OCI-LY7 (cell line): ENCODE measurements around the gene MYOF. TPM values are rescaled to one million over a fixed set of nuclear protein-coding genes. Genes with fewer than 3 reads are reported as not detected.

Source experiments
- BruUV-seq: library from RNA; stranded (reverse); fragments of 400-500 nt; replicated peaks from 2 replicates; lab custom pipeline; 2021; lab: Mats Ljungman, UMichigan
- CTCF ChIA-PET: fragments of 300-600 bp; sonication (Branson Sonifier 250); formaldehyde crosslinking; loops from one replicate; lab custom pipeline; 2022; ENCODE audit warnings: antibody characterized with exemption; ENCODE audit not compliant: unreplicated experiment; lab: Charles Lee
- POLR2A ChIA-PET: fragments of 300-600 bp; sonication (Branson Sonifier 250); formaldehyde crosslinking; loops from one replicate; lab custom pipeline; 2022; ENCODE audit warnings: antibody characterized with exemption; lab: Charles Lee
- DNase-seq: peaks from one replicate; pipeline ENCODE4 v3.0.0-alpha.2; 2015; ENCODE audit warnings: low spot score
- H2AFZ ChIP-seq: fragments of 200-600 bp; sonication (generic), shearing (Covaris generic); 2 replicates; pipeline ENCODE4 v1.6.1; 2014; ENCODE audit warnings: mild to moderate bottlenecking, antibody characterized with exemption, low read length, moderate library complexity
- H3K27ac ChIP-seq: fragments of 200-600 bp; sonication (generic); 2 replicates; pipeline ENCODE4 v1.5.1; 2014; ENCODE audit warnings: mixed run types, low read depth, mild to moderate bottlenecking, moderate library complexity, low read length, inconsistent platforms; ENCODE audit not compliant: poor library complexity, severe bottlenecking
- H3K36me3 ChIP-seq: fragments of 200-600 bp; sonication (generic); 2 replicates; pipeline ENCODE4 v1.6.1; 2014; ENCODE audit warnings: mild to moderate bottlenecking, antibody characterized with exemption, low read length, moderate library complexity, mixed read lengths; ENCODE audit not compliant: insufficient read depth
- H3K4me1 ChIP-seq: fragments of 200-600 bp; sonication (generic); 2 replicates; pipeline ENCODE4 v1.5.1; 2014; ENCODE audit warnings: mild to moderate bottlenecking, low read length; ENCODE audit not compliant: insufficient read depth, poor library complexity, severe bottlenecking
- H3K4me2 ChIP-seq: fragments of 200-600 bp; sonication (generic); 2 replicates; pipeline ENCODE4 v1.6.1; 2014; ENCODE audit warnings: mild to moderate bottlenecking, low read length
- H3K4me3 ChIP-seq: fragments of 200-600 bp; sonication (generic); 2 replicates; pipeline ENCODE4 v1.5.1; 2014; ENCODE audit warnings: mild to moderate bottlenecking, low read depth, low read length; ENCODE audit not compliant: poor library complexity, severe bottlenecking
- H3K79me2 ChIP-seq: fragments of 200-600 bp; sonication (generic); 2 replicates; pipeline ENCODE4 v1.6.1; 2016; ENCODE audit warnings: low read depth, mild to moderate bottlenecking, low read length, moderate library complexity, mixed read lengths; ENCODE audit not compliant: insufficient read depth
- H3K9me2 ChIP-seq: fragments of 200-600 bp; sonication (generic); 2 replicates; pipeline ENCODE4 v1.6.1; 2016; ENCODE audit warnings: mild to moderate bottlenecking, low read length, mixed read lengths; ENCODE audit not compliant: insufficient read depth
- H3K9me3 ChIP-seq: fragments of 200-600 bp; sonication (generic); 2 replicates; pipeline ENCODE4 v1.6.1; 2014; ENCODE audit warnings: mild to moderate bottlenecking, mixed run types, low read length, mixed read lengths
- H4K20me1 ChIP-seq: fragments of 200-600 bp; sonication (generic); 2 replicates; pipeline ENCODE4 v1.6.1; 2014; ENCODE audit warnings: mild to moderate bottlenecking, antibody characterized with exemption, low read length, moderate library complexity, mixed read lengths; ENCODE audit not compliant: insufficient read depth
- EZH2phosphoT487 ChIP-seq: fragments of 200-600 bp; sonication (generic); IDR thresholded peaks from 2 replicates; pipeline ENCODE4 v1.6.1; 2018; ENCODE audit warnings: low read depth, borderline replicate concordance, mild to moderate bottlenecking, mixed run types, antibody characterized with exemption, low read length, moderate library complexity, mixed read lengths
- intact Hi-C: fragments of 100-400 bp; cut with micrococcal nuclease; formaldehyde crosslinking; loops from one replicate; pipeline ENCODE4 v1.10.0; 2022; ENCODE audit not compliant: unreplicated experiment
- total RNA-seq, 2 experiments: library from RNA; depleted of rRNA in 1 of 2; stranded (reverse); fragments of >200 nt in 1 of 2; shearing (Covaris generic) in 1 of 2; gene quantifications; 2 replicates each; pipeline ENCODE4 v1.2.3, GENCODE V29; 2014 to 2022
- TF ChIP-seq, protein P1 (sequence below): fragments of 200-600 bp; sonication (generic); conservative IDR thresholded peaks from 2 replicates; pipeline ENCODE4 v1.5.1; 2014; ENCODE audit warnings: mild to moderate bottlenecking, antibody characterized with exemption, low read length, moderate library complexity, mixed read lengths

Gene MYOF
- total RNA-seq, 2 experiments from 2014 or later: 0.42 TPM; not detected in 1

DNA sequence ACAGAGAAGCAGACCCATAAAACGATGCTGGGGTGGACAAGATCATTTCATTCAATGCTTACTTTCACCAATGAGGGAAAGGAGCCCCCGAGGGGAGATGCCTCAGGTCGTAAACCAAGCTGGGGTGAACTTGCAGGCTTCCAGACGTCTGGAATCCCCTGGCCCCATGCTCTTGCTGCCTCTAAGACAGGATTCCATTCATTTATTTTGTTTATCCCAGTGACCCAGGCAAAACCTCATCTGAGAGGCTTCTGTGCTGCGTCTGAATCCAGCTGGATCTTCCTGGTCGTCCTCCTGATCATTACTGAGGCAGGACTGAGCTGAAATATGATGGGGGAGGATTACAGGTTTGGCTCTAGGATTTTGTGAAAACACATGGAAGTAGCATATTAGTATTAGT lies 182.9 kb downstream of the MYOF start:
- no TSS peak for BruUV-seq
- no peaks in the 10 kb centered on the region for H3K9me2 ChIP-seq
- no peaks in the 10 kb centered on the region for H4K20me1 ChIP-seq
- no peaks in the 10 kb centered on the region for H3K4me1 ChIP-seq
- H3K27ac ChIP-seq: no peak overlapping the region
- TF ChIP-seq, protein P1, sequence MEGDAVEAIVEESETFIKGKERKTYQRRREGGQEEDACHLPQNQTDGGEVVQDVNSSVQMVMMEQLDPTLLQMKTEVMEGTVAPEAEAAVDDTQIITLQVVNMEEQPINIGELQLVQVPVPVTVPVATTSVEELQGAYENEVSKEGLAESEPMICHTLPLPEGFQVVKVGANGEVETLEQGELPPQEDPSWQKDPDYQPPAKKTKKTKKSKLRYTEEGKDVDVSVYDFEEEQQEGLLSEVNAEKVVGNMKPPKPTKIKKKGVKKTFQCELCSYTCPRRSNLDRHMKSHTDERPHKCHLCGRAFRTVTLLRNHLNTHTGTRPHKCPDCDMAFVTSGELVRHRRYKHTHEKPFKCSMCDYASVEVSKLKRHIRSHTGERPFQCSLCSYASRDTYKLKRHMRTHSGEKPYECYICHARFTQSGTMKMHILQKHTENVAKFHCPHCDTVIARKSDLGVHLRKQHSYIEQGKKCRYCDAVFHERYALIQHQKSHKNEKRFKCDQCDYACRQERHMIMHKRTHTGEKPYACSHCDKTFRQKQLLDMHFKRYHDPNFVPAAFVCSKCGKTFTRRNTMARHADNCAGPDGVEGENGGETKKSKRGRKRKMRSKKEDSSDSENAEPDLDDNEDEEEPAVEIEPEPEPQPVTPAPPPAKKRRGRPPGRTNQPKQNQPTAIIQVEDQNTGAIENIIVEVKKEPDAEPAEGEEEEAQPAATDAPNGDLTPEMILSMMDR: no peak
- TF ChIP-seq EZH2phosphoT487: no peak
- intact Hi-C loops: no loop called here
- ChIA-PET CTCF (no interaction called here), POLR2A (no interaction called here)
- no peaks in the 10 kb centered on the region for H3K79me2 ChIP-seq
- H3K9me3 ChIP-seq: no peaks in the 10 kb centered on the region
- no peak overlapping the region for H3K4me3 ChIP-seq
- DNase-seq: no peak
- no peaks in the 10 kb centered on the region for H3K36me3 ChIP-seq
- H2AFZ ChIP-seq: no peak overlapping the region
- H3K4me2 ChIP-seq: no peak overlapping the region

DNA sequence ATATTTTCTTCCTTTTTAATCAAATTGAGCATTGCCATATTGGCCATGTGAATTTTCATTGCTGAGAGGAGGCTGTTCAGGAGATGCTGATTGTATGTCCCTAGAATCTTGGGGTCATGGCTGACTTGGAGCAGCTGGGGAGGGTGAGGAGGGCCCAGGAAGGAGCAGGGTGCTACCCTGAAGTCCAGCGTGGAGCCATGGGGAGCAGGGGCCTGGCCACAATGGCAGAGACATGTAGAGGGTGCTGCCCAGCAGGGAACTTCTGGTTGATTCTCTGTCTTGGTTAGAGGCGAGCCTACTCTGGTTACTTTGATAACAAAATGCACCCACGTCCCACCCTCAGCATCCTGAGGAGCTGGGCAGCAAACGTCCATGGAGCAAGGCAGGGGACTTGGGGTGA lies 186.0 kb downstream of the MYOF start:
- intact Hi-C loops: no loop called here

DNA sequence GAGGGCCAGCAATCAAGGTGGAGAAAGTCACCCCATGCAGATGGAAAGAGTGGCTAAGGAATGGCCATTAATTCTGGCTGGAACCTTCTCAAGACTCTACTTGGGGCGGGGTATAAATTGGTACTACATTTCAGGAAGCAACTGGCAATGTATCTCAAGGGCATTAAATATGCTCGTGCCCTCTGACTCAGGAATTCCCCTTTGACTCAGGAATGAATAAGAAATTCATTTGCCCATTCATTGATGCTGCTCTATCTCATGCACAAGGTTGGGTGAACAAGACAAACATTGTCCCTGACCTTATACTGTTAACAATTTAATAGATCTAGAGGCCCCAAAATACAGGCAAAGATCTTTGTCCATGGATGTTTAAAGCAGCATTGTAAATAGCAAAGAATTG lies 188.1 kb downstream of the MYOF start:
- no TSS peak for BruUV-seq
- Histone ChIP-seq H3K4me3 (no peak overlapping the region), H3K79me2 (no peaks in the 10 kb centered on the region), H2AFZ (no peak overlapping the region), H3K36me3 (no peaks in the 10 kb centered on the region), H4K20me1 (no peaks in the 10 kb centered on the region), H3K9me2 (no peaks in the 10 kb centered on the region), H3K27ac (no peak overlapping the region), H3K4me2 (no peak overlapping the region), H3K4me1 (no peaks in the 10 kb centered on the region), H3K9me3 (no peaks in the 10 kb centered on the region)
- intact Hi-C loops: no loop called here
- no peak for DNase-seq
- TF ChIP-seq, protein P1: no peak
- TF ChIP-seq EZH2phosphoT487: no peak
- ChIA-PET POLR2A (no interaction called here), CTCF (no interaction called here)

More for the DNA sequence above, 186.0 kb downstream of the MYOF start:
- no peak overlapping the region for H3K4me2 ChIP-seq
- H2AFZ ChIP-seq: no peak overlapping the region
- no peaks in the 10 kb centered on the region for H3K9me3 ChIP-seq
- TF ChIP-seq EZH2phosphoT487: no peak
- TF ChIP-seq, protein P1: no peak
- POLR2A ChIA-PET: no interaction called here
- no peak overlapping the region for H3K4me3 ChIP-seq
- no peak for DNase-seq
- no peaks in the 10 kb centered on the region for H3K79me2 ChIP-seq
- H3K36me3 ChIP-seq: no peaks in the 10 kb centered on the region
- H3K9me2 ChIP-seq: no peaks in the 10 kb centered on the region
- H3K4me1 ChIP-seq: no peaks in the 10 kb centered on the region
- no TSS peak for BruUV-seq
- H4K20me1 ChIP-seq: no peaks in the 10 kb centered on the region
- CTCF ChIA-PET: no interaction called here
- no peak overlapping the region for H3K27ac ChIP-seq
